Measurements from ENCODE around the gene JAM2. TPM values are rescaled to one million over a fixed set of nuclear protein-coding genes. Genes with fewer than 3 reads are reported as not detected.
"Not testable (repeated sequence)": the region's sequence is repeated elsewhere in the genome, so short reads cannot be mapped to it uniquely, and the experiment has no call there.

Gene JAM2
- polyA plus RNA-seq, 2 of the 4 experiments (the other 2 are of a cell fraction), result 0.01 TPM

DNA sequence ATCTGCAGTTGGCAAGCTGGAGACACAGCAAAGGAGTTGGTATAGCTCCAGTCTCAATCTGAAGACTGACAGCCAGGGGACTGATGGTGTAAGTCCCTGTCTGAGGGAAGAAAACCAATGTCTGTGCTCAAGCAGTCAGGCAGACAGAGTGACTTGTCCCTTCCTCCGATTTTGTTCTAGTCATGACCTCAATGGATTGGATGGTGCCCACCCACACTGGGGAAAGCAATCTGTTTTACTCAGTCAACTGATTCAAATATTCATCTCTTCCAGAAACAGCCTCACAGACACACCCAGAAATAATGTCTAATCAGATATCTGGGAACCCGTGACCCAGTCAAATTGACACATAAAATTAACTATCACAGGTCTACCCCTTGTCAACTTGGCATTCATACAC is 19.9 kb upstream of the JAM2 start (continued):
- no peak for TF ChIP-seq PHF8 (IDR thresholded peaks at IDR 0.05; ENCODE audit: borderline replicate concordance, low read depth)
- no peak for TF ChIP-seq JUNB (IDR thresholded peaks at IDR 0.05)
- TF ChIP-seq EHMT2 (IDR thresholded peaks at IDR 0.05; ENCODE audit: low read depth), result no peak
- no peak for TF ChIP-seq ZSCAN20 (CRISPR knock-in tag; IDR thresholded peaks at IDR 0.05)
- TF ChIP-seq KDM1A (IDR thresholded peaks at IDR 0.05; ENCODE audit: low read depth), result no peak
- TF ChIP-seq, protein P1, sequence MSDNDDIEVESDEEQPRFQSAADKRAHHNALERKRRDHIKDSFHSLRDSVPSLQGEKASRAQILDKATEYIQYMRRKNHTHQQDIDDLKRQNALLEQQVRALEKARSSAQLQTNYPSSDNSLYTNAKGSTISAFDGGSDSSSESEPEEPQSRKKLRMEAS (IDR thresholded peaks at IDR 0.05), result no peak

DNA sequence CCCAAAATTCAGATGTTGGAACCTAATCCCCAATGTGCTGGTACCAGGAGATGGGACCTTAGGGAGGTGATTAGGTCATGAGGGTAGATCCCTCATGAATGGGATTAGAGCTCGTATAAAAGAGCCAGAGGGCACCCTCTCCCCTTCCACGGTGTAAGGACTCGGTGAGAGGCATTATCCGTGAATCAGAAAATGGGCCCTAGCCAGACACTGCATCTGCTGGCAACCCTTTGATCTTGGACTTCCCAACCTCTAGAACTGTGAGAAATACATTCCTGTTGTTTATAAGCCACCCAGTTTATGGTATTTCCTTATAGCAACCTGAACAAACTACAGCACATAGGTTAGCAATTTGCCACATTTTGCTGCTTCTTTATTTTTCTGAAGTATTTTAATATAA is 14.5 kb upstream of the JAM2 start:
- WGBS (ENCODE audit: missing lambda C conversion rate), result 67% methylated on average over 4 of the region's 4 CpGs
- TF ChIP-seq SMC3 (IDR thresholded peaks at IDR 0.05), result no peak
- TF ChIP-seq FOSL2 (IDR thresholded peaks at IDR 0.05), result no peak
- no peak for TF ChIP-seq FOSL2 (CRISPR knock-in tag; IDR thresholded peaks at IDR 0.05)
- no peak for TF ChIP-seq RFX5 (IDR thresholded peaks at IDR 0.05)
- TF ChIP-seq CHD4 (IDR thresholded peaks at IDR 0.05; ENCODE audit: borderline replicate concordance), result no peak
- TF ChIP-seq, protein P2, sequence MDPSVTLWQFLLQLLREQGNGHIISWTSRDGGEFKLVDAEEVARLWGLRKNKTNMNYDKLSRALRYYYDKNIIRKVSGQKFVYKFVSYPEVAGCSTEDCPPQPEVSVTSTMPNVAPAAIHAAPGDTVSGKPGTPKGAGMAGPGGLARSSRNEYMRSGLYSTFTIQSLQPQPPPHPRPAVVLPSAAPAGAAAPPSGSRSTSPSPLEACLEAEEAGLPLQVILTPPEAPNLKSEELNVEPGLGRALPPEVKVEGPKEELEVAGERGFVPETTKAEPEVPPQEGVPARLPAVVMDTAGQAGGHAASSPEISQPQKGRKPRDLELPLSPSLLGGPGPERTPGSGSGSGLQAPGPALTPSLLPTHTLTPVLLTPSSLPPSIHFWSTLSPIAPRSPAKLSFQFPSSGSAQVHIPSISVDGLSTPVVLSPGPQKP (IDR thresholded peaks at IDR 0.05; ENCODE audit: low read depth, low read length), result no peak
- no peak for TF ChIP-seq ESRRA (IDR thresholded peaks at IDR 0.05; ENCODE audit: borderline replicate concordance, low read length)
- TF ChIP-seq CHD2 (IDR thresholded peaks at IDR 0.05; ENCODE audit: low read length, partially characterized antibody), result no peak
- no peak for TF ChIP-seq FOSB (CRISPR knock-in tag; IDR thresholded peaks at IDR 0.05)
- no peak for TF ChIP-seq EP300 (IDR thresholded peaks at IDR 0.05)
- TF ChIP-seq, protein P3, sequence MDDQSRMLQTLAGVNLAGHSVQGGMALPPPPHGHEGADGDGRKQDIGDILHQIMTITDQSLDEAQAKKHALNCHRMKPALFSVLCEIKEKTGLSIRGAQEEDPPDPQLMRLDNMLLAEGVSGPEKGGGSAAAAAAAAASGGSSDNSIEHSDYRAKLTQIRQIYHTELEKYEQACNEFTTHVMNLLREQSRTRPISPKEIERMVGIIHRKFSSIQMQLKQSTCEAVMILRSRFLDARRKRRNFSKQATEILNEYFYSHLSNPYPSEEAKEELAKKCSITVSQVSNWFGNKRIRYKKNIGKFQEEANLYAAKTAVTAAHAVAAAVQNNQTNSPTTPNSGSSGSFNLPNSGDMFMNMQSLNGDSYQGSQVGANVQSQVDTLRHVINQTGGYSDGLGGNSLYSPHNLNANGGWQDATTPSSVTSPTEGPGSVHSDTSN (IDR thresholded peaks at IDR 0.05), result no peak
- TF ChIP-seq FOXS1 (CRISPR knock-in tag; IDR thresholded peaks at IDR 0.05), result no peak
- no peak for TF ChIP-seq RARB (CRISPR knock-in tag; IDR thresholded peaks at IDR 0.05)
- no peak for TF ChIP-seq MYC (IDR thresholded peaks at IDR 0.05; ENCODE audit: borderline replicate concordance, low read length)
- no peak for DNase-seq (ENCODE audit: low read depth in 1 of 2, low spot score in 1 of 2)
- ChIA-PET POLR2A (no interaction called here), CTCF (no interaction called here)
- no peak overlapping the region for H3K4me2 ChIP-seq
- no peaks in the 10 kb centered on the region for H3K9me3 ChIP-seq
- no peak overlapping the region for H3K27ac ChIP-seq
- H3K4me1 ChIP-seq, result no peaks in the 10 kb centered on the region
- no peak overlapping the region for H3K4me3 ChIP-seq
- FAIRE-seq, result no peak
- ATAC-seq, result no peak

DNA sequence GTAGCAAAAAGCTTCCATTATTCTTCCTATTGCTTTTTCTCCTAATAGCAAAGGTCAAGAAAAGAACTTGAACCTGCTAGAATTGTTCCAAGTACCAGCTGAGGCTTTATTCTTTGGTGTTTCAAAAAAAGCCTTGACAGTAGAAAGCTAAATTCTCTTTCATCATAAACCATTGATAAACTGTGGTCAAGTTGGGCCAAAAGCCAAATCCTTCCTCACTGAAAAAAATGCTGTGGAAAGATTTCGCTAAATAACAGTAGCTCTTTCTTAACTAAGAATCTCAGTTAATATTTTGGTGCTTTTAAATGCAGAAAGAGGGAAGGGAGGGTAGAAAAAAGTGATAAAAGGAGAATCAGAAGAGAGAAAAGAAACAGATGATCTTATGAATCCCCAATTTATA is 14.0 kb upstream of the JAM2 start:
- no peak overlapping the region for H3K4me3 ChIP-seq
- TF ChIP-seq ESRRA (IDR thresholded peaks at IDR 0.05; ENCODE audit: borderline replicate concordance, low read length) (no peak), MAZ (IDR thresholded peaks at IDR 0.05; ENCODE audit: borderline replicate concordance, low read depth, low read length) (no peak)
- TF ChIP-seq, protein P4, sequence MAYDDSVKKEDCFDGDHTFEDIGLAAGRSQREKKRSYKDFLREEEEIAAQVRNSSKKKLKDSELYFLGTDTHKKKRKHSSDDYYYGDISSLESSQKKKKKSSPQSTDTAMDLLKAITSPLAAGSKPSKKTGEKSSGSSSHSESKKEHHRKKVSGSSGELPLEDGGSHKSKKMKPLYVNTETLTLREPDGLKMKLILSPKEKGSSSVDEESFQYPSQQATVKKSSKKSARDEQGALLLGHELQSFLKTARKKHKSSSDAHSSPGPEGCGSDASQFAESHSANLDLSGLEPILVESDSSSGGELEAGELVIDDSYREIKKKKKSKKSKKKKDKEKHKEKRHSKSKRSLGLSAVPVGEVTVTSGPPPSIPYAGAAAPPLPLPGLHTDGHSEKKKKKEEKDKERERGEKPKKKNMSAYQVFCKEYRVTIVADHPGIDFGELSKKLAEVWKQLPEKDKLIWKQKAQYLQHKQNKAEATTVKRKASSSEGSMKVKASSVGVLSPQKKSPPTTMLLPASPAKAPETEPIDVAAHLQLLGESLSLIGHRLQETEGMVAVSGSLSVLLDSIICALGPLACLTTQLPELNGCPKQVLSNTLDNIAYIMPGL (CRISPR knock-in tag; IDR thresholded peaks at IDR 0.05; ENCODE audit: borderline replicate concordance), result no peak
- no peak overlapping the region for H3K4me2 ChIP-seq
- no peak overlapping the region for H3K27ac ChIP-seq
- no peaks in the 10 kb centered on the region for H3K9me3 ChIP-seq
- ATAC-seq (no peak), DNase-seq (ENCODE audit: low read depth in 1 of 2, low spot score in 1 of 2) (no peak), FAIRE-seq (no peak)
- ChIA-PET POLR2A (no interaction called here), CTCF (no interaction called here)
- no peaks in the 10 kb centered on the region for H3K4me1 ChIP-seq
- 38% methylated on average over 1 of the region's 1 CpG for WGBS (ENCODE audit: missing lambda C conversion rate)

DNA sequence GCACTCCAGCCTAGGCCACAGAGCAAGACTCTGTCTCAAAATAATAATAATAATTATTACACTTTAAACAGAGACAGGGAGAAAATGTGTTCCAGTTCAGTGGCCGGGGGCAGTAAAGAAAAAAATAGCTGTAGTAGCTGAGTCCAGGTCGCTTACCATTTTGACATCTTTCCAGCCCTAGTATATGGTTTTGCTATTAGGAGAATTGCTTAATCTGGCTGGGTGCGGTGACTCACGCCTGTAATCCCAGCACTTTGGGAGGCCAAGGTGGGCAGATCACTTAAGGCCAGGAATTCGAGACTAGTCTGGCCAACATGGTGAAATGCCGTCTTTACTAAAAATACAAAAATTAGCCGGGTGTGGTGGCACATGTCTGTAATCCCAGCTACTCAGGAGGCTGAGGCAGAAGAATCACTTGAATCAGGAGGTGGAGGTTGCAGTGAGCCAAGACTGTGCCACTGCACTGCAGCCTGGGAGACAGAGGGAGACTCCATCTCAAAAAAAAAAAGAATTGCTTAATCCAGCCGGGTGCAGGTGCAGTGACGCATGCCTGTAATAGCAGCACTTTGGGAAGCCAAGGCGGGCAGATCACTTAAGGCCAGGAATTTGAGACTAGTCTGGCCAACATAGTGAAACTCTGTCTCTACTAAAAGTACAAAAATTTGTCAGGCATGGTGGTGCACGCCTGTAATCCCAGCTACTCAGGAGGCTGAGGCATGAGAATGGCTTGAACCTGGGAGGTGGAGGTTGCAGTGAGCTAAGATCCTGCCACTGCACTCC is 13.1 kb upstream of the JAM2 start:
- DNase-seq (ENCODE audit: low read depth in 1 of 2, low spot score in 1 of 2), result not testable (repeated sequence)

More for the DNA sequence above, 13.1 kb upstream of the JAM2 start:
- H3K4me2 ChIP-seq, H3K4me1 ChIP-seq, H3K4me3 ChIP-seq, H3K27ac ChIP-seq, H3K9me3 ChIP-seq, POLR2A ChIA-PET, FAIRE-seq, ATAC-seq: not testable (repeated sequence)
- WGBS (ENCODE audit: missing lambda C conversion rate), result 63% methylated on average over 9 of the region's 11 CpGs
- CTCF ChIA-PET, result interaction anchor here (0.7 to 3.9 kb wide), 2 partner anchors 17 to 1084 kb away, joined by 3 to 19 read pairs; no protein-coding TSS in a partner anchor
